Heart left ventricle (tissue), 16 donors: ENCODE measurements around the gene GAPDH. TPM values are rescaled to one million over a fixed set of nuclear protein-coding genes. Genes with fewer than 3 reads are reported as not detected.

ENCODE experiments used
- ATAC-seq, 4 donors: fragments of 200-7000 bp; cut with Tn5 transposase; one replicate each; pipeline ENCODE4 v1.9.1; 2020 to 2022; ENCODE audit warnings: moderate library complexity in 4 of 4, mild to moderate bottlenecking in 3 of 4, moderate number of reproducible peaks in 1 of 4
- DNase-seq, 5 donors: peaks; one replicate each; pipeline ENCODE4 v3.0.0-alpha.2; 2020
- H3K27ac ChIP-seq, 12 donors: fragments of 200-600 bp; sonication (generic) in 4 of 12; one replicate each; pipeline versions ENCODE4 v1.5.0 to v1.8.0; 2016 to 2022; ENCODE audit warnings: mild to moderate bottlenecking in 2 of 12
- H3K27me3 ChIP-seq, 9 donors: fragments of 200-600 bp; sonication (generic) in 2 of 9; one replicate each; pipeline versions ENCODE4 v1.5.1 to v1.8.0; 2016 to 2022; ENCODE audit warnings: mild to moderate bottlenecking in 3 of 9
- H3K36me3 ChIP-seq, 9 donors: fragments of 200-600 bp; sonication (generic) in 2 of 9; one replicate each; pipeline versions ENCODE4 v1.5.0 to v1.8.0; 2018 to 2022; ENCODE audit warnings: mild to moderate bottlenecking in 2 of 9
- H3K4me1 ChIP-seq, 12 donors: fragments of 200-600 bp; sonication (generic) in 4 of 12; one replicate each; pipeline versions ENCODE4 v1.5.0 to v1.8.0; 2016 to 2022; ENCODE audit warnings: mild to moderate bottlenecking in 3 of 12
- H3K4me3 ChIP-seq, 12 donors: fragments of 200-600 bp; sonication (generic) in 4 of 12; one replicate each; pipeline versions ENCODE4 v1.5.0 to v1.8.0; 2017 to 2022; ENCODE audit warnings: mild to moderate bottlenecking in 9 of 12, moderate library complexity in 4 of 12
- H3K9me3 ChIP-seq, 12 donors: fragments of 200-600 bp; sonication (generic) in 4 of 12; one replicate each; pipeline versions ENCODE4 v1.5.0 to v1.8.0; 2016 to 2022; ENCODE audit warnings: mild to moderate bottlenecking in 1 of 12
- CTCF ChIP-seq, 12 donors: fragments of 200-600 bp; sonication (generic) in 4 of 12; IDR thresholded peaks; one replicate each; pipeline versions ENCODE4 v1.5.0 to v1.8.0; 2018 to 2022; ENCODE audit warnings: antibody characterized with exemption in 12 of 12, mild to moderate bottlenecking in 5 of 12
- POLR2A ChIP-seq, 2 donors: fragments of 450-650 bp; IDR thresholded peaks; one replicate each; pipeline ENCODE4 v1.6.1; 2017; ENCODE audit warnings: antibody characterized with exemption in 2 of 2, mild to moderate bottlenecking in 2 of 2, moderate library complexity in 2 of 2
- WGBS, 4 donors: extraction: QIAGEN DNeasy Blood & Tissue Kit in 2 of 4; methylation state at CpG; one replicate each; pipeline versions ENCODE4 v1.1.5 to v1.1.7; 2013 to 2018; 5-methylcytosine and 5-hydroxymethylcytosine counted together
- intact Hi-C, 10 donors: fragments of 100-400 bp; cut with DNase I; formaldehyde crosslinking; loops; one replicate each; pipeline versions ENCODE4 v1.11.1 to v1.14.2; 2022
- polyA plus RNA-seq, 2 donors: library from polyadenylated mRNA; stranded (reverse); fragments of 200-250 nt; gene quantifications; one replicate each; pipeline ENCODE4 v1.2.3, GENCODE V29; 2013
- total RNA-seq, 9 donors: library from RNA; depleted of rRNA in 2 of 9; stranded (reverse); fragments of >200 nt in 2 of 9; fragmentation: NEBNext Ultra II Directional in 3 of 9; extraction: Animal tissue kit (Norgen Biotek cat#: 25700) in 3 of 9; gene quantifications; one replicate each; pipeline versions ENCODE4 v1.1.0 to v1.2.4, GENCODE V29; 2016 to 2023
- donor health status: ischemic (EF 13 %, LVEDD 7.1; RV severe dilation, severe dysfunction).
- donor health status: healthy with polysubstance abuse.
- donor health status: DM: no; HTN: yes; CAD: no.
- donor health status: DM: no; HTN: no; CAD: no.
- donor health status: ischemic (EF 25% LVEDD 6.9; RV normal size, moderate dysfunction).
- donor health status: ischemic (EF 25% LVEDD 5.7; RV mildly dilated, moderate dysfunction).
- donor health status: healthy.
- donor health status: DM: yes; HTN: yes; CAD: no.
- donor health status: ischemic (EF 35%, LVEDD 5.7; RV mildly dilated, moderate dysfunction).
- donor health status: nonischemic (EF 11% LVEDD 7.7; RV severe dilation, severe dysfunction).
- donor health status: DM: yes; HTN: yes; CAD: no.
- donor health status: PGD.
- donor health status: ischemic (EF 29% LVEDD 5.4; RV normal size, mild dysfunction).
- donor health status: nonischemic (EF 23%, LVEDD 6.1; RV moderate dilation, normal function).

The GAPDH gene
- total and polyA plus RNA-seq, 11 donors = 3,379 to 7,430 (median 4,887) TPM

GRCh38 chr12:6492838-6493496, 41.4 kb upstream of the GAPDH start, which contains the start of gene MRPL51:
TSS of gene MRPL51 (minus strand) at chr12:6493262. CDS start at chr12:6493136, 126 bp downstream.
- Histone ChIP-seq H3K27ac (peak within 1 kb of the TSS; percentile 86 to 99 (median 98)), H3K36me3 (peaks cover 0 to 44% (median 30%) of the 10 kb centered on the region in 9 donors), H3K27me3 (no peaks in the 10 kb centered on the region), H3K4me3 (peak within 1 kb of the TSS; percentile 42 to 94 (median 86)), H3K9me3 (no peaks in the 10 kb centered on the region), H3K4me1 (peaks cover 0 to 30% (median 20%) of the 10 kb centered on the region in 12 donors)
- intact Hi-C loops = loop anchor here in 8 of 10 donors (1.0 to 5.0 kb wide), 6 partner anchors 22 to 70 kb away; partner anchors contain the start of genes GAPDH (in 6 of the 8) and VAMP1 (in 2 of the 8)
- peak; percentile 96 to 99 (median 97) for ATAC-seq
- 1 to 2% (median 2%) methylated on average over 38 to 39 of the region's 39 CpGs for WGBS, 4 donors
- DNase-seq = peak; percentile 97 to 99 (median 98)
- TF ChIP-seq CTCF (IDR thresholded peaks at IDR 0.05) = no peak
- TF ChIP-seq POLR2A (IDR thresholded peaks at IDR 0.05) = no peak

GRCh38 chr12:6493497-6494257, 40.6 kb upstream of the GAPDH start, which contains the start of gene NCAPD2:
TSS of gene NCAPD2 (plus strand) at chr12:6494102. CDS start at chr12:6495099, 997 bp downstream.
- WGBS, 4 donors = 0% methylated on average over 28 to 49 of the region's 49 CpGs
- no peaks in the 10 kb centered on the region for H3K9me3 ChIP-seq
- ATAC-seq (peak; percentile 92 to 96 (median 96)), DNase-seq (peak; percentile 93 to 97 (median 96))
- peak within 1 kb of the TSS; percentile 42 to 94 (median 86) for H3K4me3 ChIP-seq
- peak in 1 of 2 donors; percentile 64 for TF ChIP-seq POLR2A (IDR thresholded peaks at IDR 0.05)
- peak in 10 of 12 donors; percentile 8 to 49 (median 30) for TF ChIP-seq CTCF (IDR thresholded peaks at IDR 0.05)
- peaks cover 0 to 51% (median 37%) of the 10 kb centered on the region in 9 donors for H3K36me3 ChIP-seq
- intact Hi-C loops = loop anchor here in 8 of 10 donors (1.0 to 5.0 kb wide), 6 partner anchors 23 to 71 kb away; partner anchors contain the start of genes GAPDH (in 6 of the 8) and VAMP1 (in 2 of the 8)
- peaks cover 0 to 30% (median 20%) of the 10 kb centered on the region in 12 donors for H3K4me1 ChIP-seq
- no peaks in the 10 kb centered on the region for H3K27me3 ChIP-seq
- H3K27ac ChIP-seq = peak within 1 kb of the TSS; percentile 86 to 99 (median 98)

- Histone ChIP-seq H3K9me3 (no peaks in the 10 kb centered on the region), H3K4me3 (peak overlapping the region; percentile 28 to 94 (median 82)), H3K27me3 (no peaks in the 10 kb centered on the region), H3K36me3 (peaks cover 1 to 58% (median 43%) of the 10 kb centered on the region in 9 donors), H3K4me1 (peaks cover 0 to 30% (median 20%) of the 10 kb centered on the region in 12 donors), H3K27ac (peak overlapping the region in 9 of 12 donors; percentile 91 to 99 (median 97))
- ATAC-seq (no peak), DNase-seq (no peak)
- WGBS, 4 donors = 1 to 3% (median 2%) methylated on average over 14 of the region's 14 CpGs
- TF ChIP-seq POLR2A (IDR thresholded peaks at IDR 0.05) = no peak
- no peak for TF ChIP-seq CTCF (IDR thresholded peaks at IDR 0.05)
- intact Hi-C loops = loop anchor here in 5 of 10 donors (5.0 kb wide), 1 partner anchor 38 kb away; the partner anchor contains the start of gene GAPDH (in 5 of the 5)
Measured at GRCh38 chr12:6494258-6494743, 40.0 kb upstream of the GAPDH start.
